ENCODE results near the gene SYCP2.

SYCP2 gene

DNA sequence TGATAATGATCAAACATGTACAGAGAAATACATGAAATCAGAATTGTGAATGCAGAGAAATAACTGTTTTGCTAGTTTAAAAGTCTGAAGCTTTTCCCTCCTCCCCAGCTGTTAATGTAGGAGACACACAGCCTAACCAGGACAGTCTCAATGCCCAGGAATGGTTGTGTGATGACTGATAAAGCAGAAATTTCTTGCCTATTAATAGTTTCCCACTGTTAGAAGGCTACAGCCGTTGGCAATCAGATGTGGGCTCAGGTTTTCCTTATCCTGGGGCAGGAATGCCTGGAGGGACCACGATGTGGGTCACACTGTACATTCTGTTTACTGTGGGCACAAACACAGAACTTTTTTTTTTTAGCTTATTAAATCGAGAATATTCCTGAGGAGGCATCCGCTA, 4.8 kb upstream of the SYCP2 start:
- TF ChIP-seq GATA3 (IDR thresholded peaks at IDR 0.05; ENCODE audit: low read depth, low read length): no peak
- TF ChIP-seq GATA2 (IDR thresholded peaks at IDR 0.05; ENCODE audit: low read depth, low read length): no peak

DNA sequence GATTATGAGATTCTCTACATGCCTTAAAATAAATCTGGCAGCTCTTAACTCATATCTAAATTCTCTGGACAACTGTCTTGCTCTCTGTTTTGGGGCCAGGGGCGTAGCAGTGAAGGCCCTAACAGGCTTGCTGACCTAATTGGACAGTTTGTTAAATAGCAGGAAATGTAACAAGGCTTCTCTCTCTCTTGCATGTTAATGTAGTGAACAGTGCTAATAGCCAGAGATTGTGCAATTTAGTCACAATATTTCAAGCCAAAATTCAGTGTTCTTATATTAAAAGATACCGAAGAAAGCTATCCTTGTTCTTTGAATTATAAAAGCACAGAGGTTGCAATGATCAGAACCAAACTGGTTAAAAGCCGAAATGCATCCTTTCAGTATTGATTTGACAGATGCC, 3.7 kb upstream of the SYCP2 start:
- TF ChIP-seq GATA3 (IDR thresholded peaks at IDR 0.05; ENCODE audit: low read depth, low read length): no peak

DNA sequence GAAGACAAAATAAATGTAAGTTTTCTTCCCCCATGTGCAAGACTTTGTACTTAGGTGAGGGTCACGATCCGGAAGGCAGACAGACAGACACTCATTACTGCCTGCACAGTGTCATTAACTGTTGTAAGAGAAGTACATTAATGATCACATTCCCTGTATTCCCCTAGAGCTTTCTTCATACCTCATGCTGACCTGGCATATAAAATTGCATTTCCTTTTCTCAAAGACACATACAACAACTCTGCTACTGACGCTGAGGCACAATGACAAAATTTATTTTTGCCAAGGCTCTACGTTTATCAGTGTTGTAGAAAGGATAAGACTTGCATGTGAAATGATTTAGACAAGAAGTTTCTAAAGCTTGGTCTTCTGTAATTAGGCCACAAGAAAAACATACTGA, 3.0 kb upstream of the SYCP2 start:
- no peak for TF ChIP-seq GATA2 (IDR thresholded peaks at IDR 0.05; ENCODE audit: low read depth, low read length)
- no peak for TF ChIP-seq GATA3 (IDR thresholded peaks at IDR 0.05; ENCODE audit: low read depth, low read length)

DNA sequence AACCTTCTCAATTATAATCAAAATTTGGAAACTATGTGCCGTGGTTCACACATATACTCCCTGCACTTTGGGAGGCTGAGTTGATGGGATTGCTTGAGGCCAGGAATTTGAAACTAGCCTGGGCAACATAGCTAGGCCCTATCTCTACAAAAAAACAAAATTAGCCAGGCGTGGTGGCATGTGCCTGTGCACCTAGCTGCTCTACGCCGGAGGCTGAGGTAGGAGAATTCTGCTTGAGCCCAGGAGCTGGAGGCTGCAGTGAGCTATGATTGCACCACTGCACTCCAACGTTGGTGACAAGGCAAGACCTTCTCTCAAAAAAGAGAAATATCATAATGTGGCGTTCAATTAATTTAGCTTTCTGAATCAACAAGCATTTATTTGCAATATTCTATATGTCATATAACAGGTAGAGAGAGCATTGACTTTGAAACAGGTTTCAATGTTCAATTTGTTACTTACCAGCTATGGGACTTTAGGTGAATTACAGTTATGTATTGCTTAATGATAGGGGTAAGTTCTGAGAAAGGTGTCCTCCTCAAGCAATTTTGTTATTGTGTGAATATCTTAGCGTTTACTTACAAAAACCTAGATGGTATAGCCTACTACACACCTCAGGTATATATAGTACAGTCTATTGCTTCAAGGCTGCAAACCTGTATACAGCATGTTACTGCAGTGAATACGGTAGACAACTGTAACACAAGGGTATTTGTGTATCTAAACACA, 2.2 kb upstream of the SYCP2 start:
- TF ChIP-seq GATA3 (IDR thresholded peaks at IDR 0.05; ENCODE audit: low read depth, low read length) (no peak), GATA2 (IDR thresholded peaks at IDR 0.05; ENCODE audit: low read depth, low read length) (no peak)

DNA sequence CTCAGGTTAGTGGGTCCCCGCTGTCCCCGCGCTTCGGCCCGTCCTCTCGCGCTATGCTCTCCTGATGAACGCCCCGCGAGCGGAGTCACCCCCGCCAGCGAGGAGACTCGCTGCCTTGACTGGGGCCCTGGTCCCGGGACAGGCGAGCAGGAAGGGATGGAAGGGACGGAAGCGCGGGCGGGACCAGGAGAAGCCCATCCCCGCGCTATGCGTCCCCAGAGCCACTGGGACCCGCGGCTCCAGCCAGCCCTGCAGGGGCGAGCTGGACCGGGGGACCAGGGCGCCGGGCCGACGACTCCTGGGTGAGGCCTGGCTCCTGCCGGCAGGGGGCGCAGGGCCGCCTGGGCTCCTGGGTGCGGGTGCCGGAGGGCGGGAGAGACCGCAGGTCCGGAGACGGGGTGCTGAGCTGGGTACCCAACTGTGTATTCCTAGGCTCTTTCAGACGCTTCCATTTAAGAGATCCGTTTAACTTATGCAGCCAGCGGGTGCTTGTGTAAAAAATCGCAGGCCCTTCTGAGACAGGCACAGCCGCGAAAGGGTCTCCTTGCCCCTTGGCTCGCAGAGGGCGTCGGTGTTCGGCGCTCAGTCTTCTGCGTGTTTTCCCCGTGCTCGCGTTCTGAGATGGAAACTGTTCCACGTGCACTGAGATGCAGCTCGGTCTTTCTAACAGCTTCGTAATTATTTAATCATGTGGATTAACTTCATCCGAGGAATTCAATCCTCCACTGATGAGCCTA, 580 bp upstream of the SYCP2 start:
- TF ChIP-seq GATA2 (IDR thresholded peaks at IDR 0.05; ENCODE audit: low read depth, low read length) (no peak), GATA3 (IDR thresholded peaks at IDR 0.05; ENCODE audit: low read depth, low read length) (no peak)

DNA sequence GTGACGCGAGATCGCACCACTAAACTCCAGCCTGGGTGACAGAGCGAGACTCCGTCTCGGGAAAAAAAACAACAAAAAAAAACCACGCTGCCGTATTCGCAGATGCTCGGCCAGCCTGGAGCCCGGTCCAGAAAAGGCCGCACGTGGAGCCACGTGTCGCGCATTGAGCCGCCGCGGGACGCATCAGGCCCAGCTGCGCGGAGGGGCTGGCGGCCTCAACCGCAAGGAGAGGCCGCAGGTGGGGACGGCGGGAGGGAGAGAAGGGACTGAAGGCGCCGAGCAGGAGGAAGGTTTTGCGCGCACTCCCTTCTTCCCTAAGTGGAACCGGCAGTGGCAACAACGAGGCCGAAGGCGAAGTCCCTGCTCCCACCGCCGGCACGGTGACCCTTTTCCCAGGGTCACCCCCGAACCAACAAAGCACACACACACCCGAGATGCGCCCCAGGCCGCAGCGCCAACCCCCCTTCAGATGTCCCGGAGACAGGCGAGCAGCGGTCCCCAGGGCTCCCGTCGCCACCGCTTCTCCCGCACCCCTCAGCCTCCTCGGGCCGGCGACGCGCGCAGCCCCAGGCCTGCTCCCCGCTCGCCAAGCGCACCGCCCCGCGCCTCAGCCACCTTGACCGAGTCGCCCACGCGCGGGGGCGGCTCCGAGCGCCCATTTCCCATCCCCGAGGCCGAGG, 681 bp downstream of the SYCP2 start:
- TF ChIP-seq GATA3 (IDR thresholded peaks at IDR 0.05; ENCODE audit: low read depth, low read length) (no peak), GATA2 (IDR thresholded peaks at IDR 0.05; ENCODE audit: low read depth, low read length) (no peak)

DNA sequence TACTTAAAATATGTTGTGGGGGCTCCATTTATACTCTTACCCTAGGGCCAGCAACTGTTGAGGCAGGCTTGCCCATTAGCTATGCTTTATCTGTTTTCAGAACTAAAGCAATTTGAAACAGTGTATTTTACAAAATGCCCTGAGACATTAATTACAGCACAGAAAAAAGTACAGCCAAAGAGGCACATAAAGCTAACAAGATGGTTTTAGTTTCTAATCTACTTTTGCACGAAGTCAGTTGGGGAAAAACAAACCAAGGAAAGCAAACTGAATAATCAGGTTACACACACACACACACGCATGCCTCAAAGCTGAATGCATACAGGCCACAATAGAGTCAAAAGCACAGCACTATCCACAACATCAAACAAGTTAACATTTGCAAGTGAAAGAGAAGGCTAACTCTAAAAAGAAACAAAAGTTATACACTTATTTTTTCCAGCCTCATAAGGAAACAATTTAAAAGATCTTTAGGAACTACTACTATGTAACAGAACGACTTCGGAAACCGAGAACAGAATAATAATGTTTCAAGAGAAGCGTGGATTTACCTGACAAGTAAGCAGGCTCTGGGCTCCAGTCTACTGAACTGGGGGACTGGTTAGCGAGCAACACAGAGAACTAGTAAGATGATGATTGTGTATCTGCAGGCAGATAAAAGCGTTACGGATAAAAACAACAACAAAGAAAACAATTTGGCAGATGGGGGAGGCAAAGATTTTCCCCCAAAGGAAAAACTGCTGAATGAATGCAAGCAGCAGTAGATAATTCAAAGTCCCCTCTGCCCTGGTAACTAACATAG, 1.7 kb downstream of the SYCP2 start:
- TF ChIP-seq GATA2 (IDR thresholded peaks at IDR 0.05; ENCODE audit: low read depth, low read length): no peak
- TF ChIP-seq GATA3 (IDR thresholded peaks at IDR 0.05; ENCODE audit: low read depth, low read length): no peak

DNA sequence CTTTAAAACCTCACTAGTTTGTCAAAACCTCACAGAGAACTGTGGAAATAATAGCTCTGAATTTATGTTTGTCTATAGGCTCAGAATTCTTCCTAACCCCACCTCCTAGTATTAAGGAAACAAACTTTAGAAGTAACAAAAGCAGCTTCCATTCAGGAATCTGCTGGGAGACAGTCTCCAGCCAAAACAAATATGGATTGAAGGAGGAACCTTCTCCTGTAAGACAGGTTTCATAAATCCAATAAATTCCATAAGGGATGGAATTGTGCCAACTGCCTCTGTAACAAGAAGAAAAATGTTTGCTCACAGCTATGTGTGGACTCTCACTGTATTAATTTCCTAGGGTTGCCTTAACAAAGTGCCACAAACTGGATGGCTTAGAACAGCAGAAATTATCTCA, 7.5 kb downstream of the SYCP2 start:
- TF ChIP-seq GATA3 (IDR thresholded peaks at IDR 0.05; ENCODE audit: low read depth, low read length) (no peak), GATA2 (IDR thresholded peaks at IDR 0.05; ENCODE audit: low read depth, low read length) (no peak)

DNA sequence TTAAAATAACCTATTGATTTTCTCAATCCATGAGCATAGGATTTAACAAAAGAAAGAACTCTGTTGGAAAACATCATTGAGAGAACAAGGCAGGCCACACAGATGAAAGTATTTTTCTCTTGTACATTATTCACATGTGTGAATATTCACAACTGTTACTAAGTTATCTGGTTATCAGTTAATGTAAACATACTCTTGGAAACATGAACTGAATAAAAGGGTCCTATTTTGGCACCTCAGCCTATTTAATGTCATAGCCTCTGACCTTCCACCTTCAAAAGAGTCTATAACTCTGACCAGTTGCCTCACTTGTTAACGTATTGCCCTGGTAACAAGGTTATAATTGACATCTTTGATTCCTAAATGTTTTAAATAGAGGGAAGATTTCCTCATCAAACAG, 8.1 kb downstream of the SYCP2 start:
- TF ChIP-seq GATA2 (IDR thresholded peaks at IDR 0.05; ENCODE audit: low read depth, low read length) (no peak), GATA3 (IDR thresholded peaks at IDR 0.05; ENCODE audit: low read depth, low read length) (no peak)

DNA sequence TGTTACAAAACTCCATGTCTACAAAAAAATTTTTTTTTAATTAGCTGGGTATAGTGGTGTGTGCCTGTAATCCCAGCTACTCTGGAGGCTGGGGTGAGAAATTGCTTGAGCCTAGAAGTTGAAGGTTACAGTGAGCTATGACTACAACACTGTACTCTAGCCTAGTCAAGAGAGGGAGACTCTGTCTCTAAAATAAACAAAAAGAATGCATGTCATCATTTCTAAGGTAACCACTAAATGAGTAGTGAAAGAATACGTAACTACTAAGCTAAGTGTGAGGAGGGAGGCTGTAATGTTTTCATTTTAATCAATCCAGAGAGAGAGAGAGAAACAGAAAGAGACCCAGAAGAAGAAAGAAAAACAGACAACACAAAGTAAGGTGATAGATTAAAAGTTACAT, 9.9 kb downstream of the SYCP2 start:
- no peak for TF ChIP-seq GATA2 (IDR thresholded peaks at IDR 0.05; ENCODE audit: low read depth, low read length)
- TF ChIP-seq GATA3 (IDR thresholded peaks at IDR 0.05; ENCODE audit: low read depth, low read length): no peak

DNA sequence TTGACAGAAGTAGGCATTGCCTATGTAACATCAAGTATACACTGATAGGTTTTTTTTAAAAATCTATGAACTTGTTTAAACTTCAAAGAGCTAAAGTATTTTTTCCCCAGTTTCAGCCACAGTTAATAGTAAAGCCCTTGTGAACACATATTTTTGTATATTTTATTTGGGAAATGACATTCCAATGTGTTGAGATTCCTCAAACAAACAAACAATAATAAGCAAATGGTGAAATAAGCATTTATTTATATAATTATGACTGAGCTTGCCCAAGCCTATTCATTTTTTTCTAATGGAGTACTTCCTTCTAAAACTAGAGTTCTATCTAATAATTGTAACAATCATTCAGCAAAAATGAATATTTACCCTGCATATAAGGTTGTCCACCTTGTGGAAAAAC, 12.5 kb downstream of the SYCP2 start:
- TF ChIP-seq GATA3 (IDR thresholded peaks at IDR 0.05; ENCODE audit: low read depth, low read length) (no peak), GATA2 (IDR thresholded peaks at IDR 0.05; ENCODE audit: low read depth, low read length) (no peak)

DNA sequence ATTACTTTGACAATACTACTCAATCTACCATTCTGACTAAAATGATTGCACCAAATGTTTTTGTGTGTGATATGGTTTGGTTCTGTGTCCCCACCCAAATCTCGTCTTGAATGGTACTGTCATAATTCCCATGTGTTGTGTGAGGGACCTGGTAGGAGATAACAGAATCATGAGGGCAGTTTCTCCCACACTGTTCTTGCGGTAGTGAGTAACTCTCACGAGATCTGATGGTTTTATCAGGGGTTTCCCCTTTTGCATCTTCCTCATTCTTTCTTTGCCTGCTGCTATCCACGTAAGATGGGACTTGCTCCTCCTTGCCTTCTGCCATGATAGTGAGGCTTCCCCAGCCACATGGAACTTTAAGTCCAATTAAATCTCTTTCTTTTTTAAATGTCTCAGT, 20.8 kb downstream of the SYCP2 start:
- TF ChIP-seq GATA3 (IDR thresholded peaks at IDR 0.05; ENCODE audit: low read depth, low read length) (no peak), GATA2 (IDR thresholded peaks at IDR 0.05; ENCODE audit: low read depth, low read length) (no peak)

DNA sequence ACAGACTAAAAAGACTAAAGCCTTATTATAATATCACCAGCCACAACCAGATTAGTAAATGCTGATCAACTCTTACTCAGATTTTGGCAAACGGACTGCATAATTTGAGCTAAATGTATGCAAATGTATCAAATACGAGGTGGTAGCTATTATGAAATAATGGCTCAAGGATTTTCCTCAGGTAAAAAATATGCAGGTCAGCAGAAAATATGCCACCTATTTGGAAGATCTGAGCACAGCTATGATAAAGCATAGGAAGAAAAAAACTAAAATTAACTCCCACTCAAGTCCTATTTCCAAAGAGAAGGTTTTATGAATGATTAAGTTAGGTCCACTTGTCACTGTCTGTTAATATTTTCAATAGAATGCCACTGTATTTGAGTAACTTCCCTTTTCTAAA, 22.4 kb downstream of the SYCP2 start:
- TF ChIP-seq GATA2 (IDR thresholded peaks at IDR 0.05; ENCODE audit: low read depth, low read length) (no peak), GATA3 (IDR thresholded peaks at IDR 0.05; ENCODE audit: low read depth, low read length) (no peak)

DNA sequence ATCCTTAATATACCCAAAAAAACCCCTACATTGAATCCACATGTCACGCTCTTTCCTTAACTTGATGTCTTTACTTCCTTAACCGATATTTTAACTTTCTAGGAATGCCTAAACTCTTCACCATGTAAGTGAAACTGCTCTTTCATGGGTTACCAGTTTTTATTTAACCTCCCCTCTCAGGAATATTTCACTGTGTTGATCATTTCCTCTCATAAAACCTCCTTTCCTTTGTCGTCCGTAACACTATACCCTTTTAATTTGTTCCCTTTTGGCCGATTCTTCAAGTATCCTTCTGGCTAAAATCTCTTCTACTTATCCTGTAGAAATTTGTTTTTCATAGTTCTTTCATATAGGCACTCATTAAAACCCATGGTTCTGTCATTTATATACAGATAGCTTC, 24.6 kb downstream of the SYCP2 start:
- TF ChIP-seq GATA3 (IDR thresholded peaks at IDR 0.05; ENCODE audit: low read depth, low read length) (no peak), GATA2 (IDR thresholded peaks at IDR 0.05; ENCODE audit: low read depth, low read length) (no peak)
